ENCODE results near the gene NUP205. TPM values are rescaled to one million over a fixed set of nuclear protein-coding genes. Genes with fewer than 3 reads are reported as not detected.
A peak's percentile ranks its signal among the peaks of the same experiment; 100 is the strongest.

Gene NUP205
- total and polyA plus RNA-seq, 2 of the 13 experiments (the other 11 are each of a cell fraction or from before 2014, with no cell fraction given): 46.2 to 87.2 TPM

- TF ChIP-seq ZMYM4 (CRISPR knock-in tag; IDR thresholded peaks at IDR 0.05): peak; percentile 94
- TF ChIP-seq MIER2 (CRISPR knock-in tag; IDR thresholded peaks at IDR 0.05): no peak
- TF ChIP-seq ZNF703 (CRISPR knock-in tag; IDR thresholded peaks at IDR 0.05; ENCODE audit: borderline replicate concordance): peak; percentile 52; the same call in 1 of the 2 replicates
- TF ChIP-seq CAMTA2 (CRISPR knock-in tag; IDR thresholded peaks at IDR 0.05; ENCODE audit: borderline replicate concordance): no peak
- TF ChIP-seq ZNF616 (CRISPR knock-in tag; IDR thresholded peaks at IDR 0.05; ENCODE audit: low read depth): peak; percentile 92; the same call in 1 of the 2 replicates
- TF ChIP-seq ZNF773 (CRISPR knock-in tag; IDR thresholded peaks at IDR 0.05; ENCODE audit: borderline replicate concordance): peak; percentile 86; the same call in 1 of the 2 replicates
- no peak for TF ChIP-seq KLF9 (CRISPR knock-in tag; IDR thresholded peaks at IDR 0.05; ENCODE audit: low read depth)
- TF ChIP-seq RCOR2 (CRISPR knock-in tag; IDR thresholded peaks at IDR 0.05): no peak
- 0 out of 2 replicates have a peak, but pooled peaks have one; percentile 28 for TF ChIP-seq PRMT3 (CRISPR knock-in tag; IDR thresholded peaks at IDR 0.05; ENCODE audit: borderline replicate concordance, low read depth)
- TF ChIP-seq ZBTB40 (IDR thresholded peaks at IDR 0.05): peak; percentile 58
- TF ChIP-seq ZBTB40 (CRISPR knock-in tag; IDR thresholded peaks at IDR 0.05): no peak; the same call in 1 of the 2 replicates
- no peak; the same call in 1 of the 2 replicates for TF ChIP-seq GMEB2 (CRISPR knock-in tag; IDR thresholded peaks at IDR 0.05; ENCODE audit: low read depth)
- TF ChIP-seq MEF2D (CRISPR knock-in tag; IDR thresholded peaks at IDR 0.05): no peak; the same call in 1 of the 2 replicates
- TF ChIP-seq ZNF276 (CRISPR knock-in tag; IDR thresholded peaks at IDR 0.05; ENCODE audit: low read depth): no peak
- no peak for TF ChIP-seq HMG20B (CRISPR knock-in tag; conservative IDR thresholded peaks at IDR 0.05)
- no peak; the same call in 1 of the 2 replicates for TF ChIP-seq TOE1 (CRISPR knock-in tag; IDR thresholded peaks at IDR 0.05)
- TF ChIP-seq ZNF225 (CRISPR knock-in tag; IDR thresholded peaks at IDR 0.05): peak; percentile 91; the same call in 1 of the 2 replicates
- no peak for TF ChIP-seq ZNF720 (CRISPR knock-in tag; IDR thresholded peaks at IDR 0.05)
Observed at GRCh38 chr7:135662373-135663114, 104.8 kb downstream of the NUP205 start, which contains the start of gene STMP1 (continued).

Measured in HepG2 (cell line).